ENCODE measurements around the gene DAD1.

DAD1 gene

DNA sequence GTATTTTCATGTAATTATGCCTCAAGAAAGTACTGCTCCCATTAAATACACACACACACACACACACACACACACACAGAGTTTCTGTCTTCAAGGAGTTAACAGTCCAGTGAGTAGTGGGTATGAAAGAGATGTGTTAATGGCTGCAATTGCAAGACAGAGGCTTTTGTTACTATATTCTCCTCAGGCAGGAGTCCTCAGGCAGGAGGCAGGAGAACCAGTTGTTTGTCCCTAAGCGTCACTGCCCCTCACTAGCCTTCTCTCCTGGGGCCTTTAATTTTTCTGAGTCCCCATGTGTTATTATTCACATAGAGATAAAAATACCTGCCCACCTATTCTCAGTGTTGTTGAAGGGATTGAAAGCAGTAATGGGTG, 31.2 kb downstream of the DAD1 start:
- no peak overlapping the region for H3K4me3 ChIP-seq
- no peaks in the 10 kb centered on the region for H3K36me3 ChIP-seq
- no peak for DNase-seq
- peak overlapping the region; percentile 2 to 48 for H3K27ac ChIP-seq
- TF ChIP-seq, protein P1, sequence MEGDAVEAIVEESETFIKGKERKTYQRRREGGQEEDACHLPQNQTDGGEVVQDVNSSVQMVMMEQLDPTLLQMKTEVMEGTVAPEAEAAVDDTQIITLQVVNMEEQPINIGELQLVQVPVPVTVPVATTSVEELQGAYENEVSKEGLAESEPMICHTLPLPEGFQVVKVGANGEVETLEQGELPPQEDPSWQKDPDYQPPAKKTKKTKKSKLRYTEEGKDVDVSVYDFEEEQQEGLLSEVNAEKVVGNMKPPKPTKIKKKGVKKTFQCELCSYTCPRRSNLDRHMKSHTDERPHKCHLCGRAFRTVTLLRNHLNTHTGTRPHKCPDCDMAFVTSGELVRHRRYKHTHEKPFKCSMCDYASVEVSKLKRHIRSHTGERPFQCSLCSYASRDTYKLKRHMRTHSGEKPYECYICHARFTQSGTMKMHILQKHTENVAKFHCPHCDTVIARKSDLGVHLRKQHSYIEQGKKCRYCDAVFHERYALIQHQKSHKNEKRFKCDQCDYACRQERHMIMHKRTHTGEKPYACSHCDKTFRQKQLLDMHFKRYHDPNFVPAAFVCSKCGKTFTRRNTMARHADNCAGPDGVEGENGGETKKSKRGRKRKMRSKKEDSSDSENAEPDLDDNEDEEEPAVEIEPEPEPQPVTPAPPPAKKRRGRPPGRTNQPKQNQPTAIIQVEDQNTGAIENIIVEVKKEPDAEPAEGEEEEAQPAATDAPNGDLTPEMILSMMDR (IDR thresholded peaks at IDR 0.05), result no peak
- no peaks in the 10 kb centered on the region for H3K27me3 ChIP-seq
- H3K4me1 ChIP-seq, result peaks cover 0 to 28% (median 13%) of the 10 kb centered on the region in 4 donors
- no peaks in the 10 kb centered on the region for H3K9me3 ChIP-seq
- intact Hi-C loops (cut with DNase I; ENCODE audit: low total_unique reads), result loop anchor here (2.0 to 10.0 kb wide), 3 partner anchors 94 to 297 kb away; no protein-coding TSS in a partner anchor

DNA sequence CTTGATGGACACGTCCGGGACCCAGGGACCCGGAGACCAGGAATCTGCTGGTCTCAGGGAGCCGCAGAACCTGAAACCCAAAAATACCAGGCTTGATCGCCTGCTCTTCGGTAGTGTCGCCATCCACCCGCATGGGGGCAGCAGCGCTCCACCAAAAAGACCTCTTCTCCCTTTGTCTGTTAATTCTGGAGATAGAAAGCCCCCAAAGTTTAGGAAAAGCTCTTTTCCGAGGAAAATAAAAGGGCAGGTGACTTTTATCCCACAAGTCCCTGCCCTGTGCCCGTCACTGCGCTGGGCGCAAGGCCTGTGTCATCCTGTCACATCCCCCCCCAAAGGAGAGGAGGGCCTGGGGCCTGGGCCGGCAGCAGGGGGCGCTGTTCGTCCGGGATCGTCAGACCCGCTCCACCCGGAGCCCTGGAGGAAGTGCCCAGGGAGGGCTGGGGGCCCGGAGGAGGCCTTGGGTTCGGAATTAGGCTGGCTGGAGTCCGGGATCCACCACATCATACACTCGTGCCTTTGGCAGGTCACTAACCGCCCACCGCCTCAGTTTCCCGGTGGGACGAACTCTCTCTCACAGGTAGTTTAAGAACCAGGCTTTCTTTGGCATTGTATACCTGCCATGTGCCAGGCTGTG, 31.9 kb downstream of the DAD1 start:
- TF ChIP-seq, protein P1 (IDR thresholded peaks at IDR 0.05), result peak; percentile 98 to 100
- intact Hi-C loops (cut with DNase I; ENCODE audit: low total_unique reads), result loop anchor here (2.0 to 10.0 kb wide), 3 partner anchors 95 to 298 kb away; no protein-coding TSS in a partner anchor

DNA sequence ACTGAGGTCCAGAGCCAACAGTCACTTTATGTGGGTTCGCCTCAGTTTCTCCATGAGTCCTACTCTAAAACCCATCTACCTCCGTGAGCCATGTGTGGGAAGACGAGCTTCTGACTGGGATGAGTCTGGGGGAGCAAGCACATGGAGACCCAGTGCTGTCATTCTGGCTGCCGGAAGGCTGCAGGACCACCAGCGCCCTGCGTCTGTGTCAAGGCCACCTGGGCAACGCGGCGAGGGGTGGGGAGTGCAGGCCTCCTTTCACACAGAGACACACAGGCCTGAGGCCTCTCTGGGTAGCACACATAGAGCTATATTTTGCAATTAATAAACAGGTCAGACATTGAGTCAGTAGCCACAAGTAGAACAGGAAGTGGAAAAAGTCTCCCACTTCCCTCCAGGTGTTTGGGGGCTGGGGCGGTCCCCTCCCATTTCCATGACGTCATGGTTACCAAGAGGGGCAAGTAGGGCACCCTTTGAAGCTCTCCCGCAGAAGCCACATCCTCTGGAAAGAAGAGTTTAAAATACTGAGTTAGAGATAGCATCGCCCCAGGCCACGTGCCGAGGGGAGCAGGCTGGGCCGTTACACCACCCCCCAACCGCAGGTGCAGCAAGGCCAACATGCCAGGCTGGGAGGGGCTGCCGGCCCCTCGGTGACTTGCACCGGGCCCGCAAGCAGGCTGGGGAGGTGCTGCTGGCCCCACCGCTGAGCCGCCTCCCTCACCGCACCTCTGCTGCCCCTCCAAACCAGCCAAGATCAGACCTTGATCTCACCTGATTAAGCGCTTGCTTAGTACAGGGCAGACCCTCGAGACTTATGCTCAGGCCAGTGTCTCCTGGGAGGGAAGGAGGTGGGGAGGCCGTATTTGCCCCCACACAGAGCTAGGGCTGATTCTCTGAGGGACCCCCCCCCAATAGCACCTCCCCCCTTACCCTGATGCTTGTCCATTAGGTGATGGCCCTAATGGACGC, 32.7 kb downstream of the DAD1 start:
- Histone ChIP-seq H3K4me3 (peak overlapping the region in 1 of 2 donors; percentile 55), H3K4me1 (peaks cover 0 to 24% (median 17%) of the 10 kb centered on the region in 4 donors), H3K27ac (peak overlapping the region; percentile 48 to 69), H3K27me3 (no peaks in the 10 kb centered on the region), H3K36me3 (no peaks in the 10 kb centered on the region), H3K9me3 (no peaks in the 10 kb centered on the region)
- intact Hi-C loops (cut with DNase I; ENCODE audit: low total_unique reads), result loop anchor here (2.0 to 10.0 kb wide), 3 partner anchors 96 to 298 kb away; no protein-coding TSS in a partner anchor
- TF ChIP-seq, protein P1 (IDR thresholded peaks at IDR 0.05), result no peak
- DNase-seq, result no peak

More for the DNA sequence above, 31.9 kb downstream of the DAD1 start:
- H3K27ac ChIP-seq, result peak overlapping the region; percentile 48 to 69
- peak; percentile 68 to 91 for DNase-seq
- no peaks in the 10 kb centered on the region for H3K9me3 ChIP-seq
- peak overlapping the region; percentile 27 to 55 for H3K4me3 ChIP-seq
- H3K4me1 ChIP-seq, result peaks cover 0 to 28% (median 13%) of the 10 kb centered on the region in 4 donors
- no peaks in the 10 kb centered on the region for H3K27me3 ChIP-seq
- no peaks in the 10 kb centered on the region for H3K36me3 ChIP-seq

DNA sequence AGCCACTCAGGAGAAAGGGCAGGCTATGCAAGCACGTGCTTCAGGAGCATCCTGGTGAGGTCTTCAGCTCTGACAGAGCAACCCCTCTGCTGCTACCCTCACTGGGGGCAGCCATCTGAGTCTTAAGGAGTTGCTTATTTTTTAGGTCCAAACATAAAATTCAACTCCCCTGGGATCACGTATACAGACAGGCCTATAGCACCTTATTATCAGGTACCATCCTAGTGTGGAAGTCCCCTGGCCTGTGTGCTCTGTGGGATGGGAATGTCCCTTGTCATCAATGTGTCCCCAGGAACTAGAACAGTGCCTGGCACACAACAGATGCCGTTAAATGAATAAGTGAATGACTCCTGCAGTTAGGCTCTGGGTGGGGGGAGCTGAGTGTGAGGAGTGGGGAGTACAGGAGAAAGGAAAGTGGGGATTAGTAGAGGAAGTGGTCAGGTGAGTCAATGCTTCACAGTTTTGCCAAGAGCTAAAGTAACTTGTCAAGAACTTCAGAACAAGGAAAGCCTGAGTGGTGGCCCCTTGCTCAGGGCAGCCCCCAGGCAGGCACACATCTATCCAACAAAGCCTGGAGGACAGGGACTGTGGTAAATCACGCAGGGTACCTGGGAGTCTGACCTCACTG, 33.5 kb downstream of the DAD1 start:
- Histone ChIP-seq H3K9me3 (no peaks in the 10 kb centered on the region), H3K4me1 (peaks cover 0 to 26% (median 18%) of the 10 kb centered on the region in 4 donors), H3K27me3 (no peaks in the 10 kb centered on the region), H3K4me3 (no peak overlapping the region), H3K36me3 (no peaks in the 10 kb centered on the region), H3K27ac (no peak overlapping the region)
- TF ChIP-seq, protein P1 (IDR thresholded peaks at IDR 0.05), result no peak
- DNase-seq, result no peak
- intact Hi-C loops (cut with DNase I; ENCODE audit: low total_unique reads), result loop anchor here (2.0 to 10.0 kb wide), 3 partner anchors 97 to 299 kb away; no protein-coding TSS in a partner anchor
